GM21737 (cell line): ENCODE data around the gene LMO2.

Experiments used
- ATAC-seq: cut with Tn5 transposase; IDR thresholded peaks from one replicate; pipeline ENCODE4 v1.9.1; 2021; ENCODE audit warnings: mild to moderate bottlenecking, moderate library complexity; ENCODE audit not compliant: unreplicated experiment

Gene LMO2

GRCh38 chr11:33889821-33890378 lies 2.0 kb downstream of the LMO2 start:
- ATAC-seq = no peak

DNA sequence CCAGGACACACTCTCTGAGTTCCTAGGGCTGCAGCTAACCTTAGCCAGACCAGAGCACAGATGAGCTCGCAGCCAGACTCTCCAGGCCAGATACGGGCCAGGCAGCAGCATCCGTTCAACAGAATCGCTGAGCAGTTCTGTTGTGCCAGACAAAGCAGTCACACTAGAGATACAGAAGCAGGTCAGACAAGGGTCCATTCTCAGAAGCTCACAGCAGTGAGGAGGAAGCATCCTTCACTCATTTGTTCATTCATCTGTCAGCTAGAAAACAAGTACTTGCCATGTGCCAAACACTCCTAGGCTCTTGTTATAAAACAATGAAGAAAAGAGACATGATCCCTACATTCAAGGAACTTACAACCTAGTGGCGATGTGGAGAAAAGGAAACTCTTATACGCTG lies 2.6 kb downstream of the LMO2 start:
- no peak for ATAC-seq

GRCh38 chr11:33887886-33888285 lies 4.0 kb downstream of the LMO2 start:
- ATAC-seq = no peak

GRCh38 chr11:33885338-33886005 lies 6.4 kb downstream of the LMO2 start:
- no peak for ATAC-seq

- ATAC-seq = no peak
These were observed 7.3 kb downstream of the LMO2 start for GRCh38 chr11:33884601-33885000.

- ATAC-seq = no peak
These were observed 7.8 kb downstream of the LMO2 start for GRCh38 chr11:33884035-33884434.

DNA sequence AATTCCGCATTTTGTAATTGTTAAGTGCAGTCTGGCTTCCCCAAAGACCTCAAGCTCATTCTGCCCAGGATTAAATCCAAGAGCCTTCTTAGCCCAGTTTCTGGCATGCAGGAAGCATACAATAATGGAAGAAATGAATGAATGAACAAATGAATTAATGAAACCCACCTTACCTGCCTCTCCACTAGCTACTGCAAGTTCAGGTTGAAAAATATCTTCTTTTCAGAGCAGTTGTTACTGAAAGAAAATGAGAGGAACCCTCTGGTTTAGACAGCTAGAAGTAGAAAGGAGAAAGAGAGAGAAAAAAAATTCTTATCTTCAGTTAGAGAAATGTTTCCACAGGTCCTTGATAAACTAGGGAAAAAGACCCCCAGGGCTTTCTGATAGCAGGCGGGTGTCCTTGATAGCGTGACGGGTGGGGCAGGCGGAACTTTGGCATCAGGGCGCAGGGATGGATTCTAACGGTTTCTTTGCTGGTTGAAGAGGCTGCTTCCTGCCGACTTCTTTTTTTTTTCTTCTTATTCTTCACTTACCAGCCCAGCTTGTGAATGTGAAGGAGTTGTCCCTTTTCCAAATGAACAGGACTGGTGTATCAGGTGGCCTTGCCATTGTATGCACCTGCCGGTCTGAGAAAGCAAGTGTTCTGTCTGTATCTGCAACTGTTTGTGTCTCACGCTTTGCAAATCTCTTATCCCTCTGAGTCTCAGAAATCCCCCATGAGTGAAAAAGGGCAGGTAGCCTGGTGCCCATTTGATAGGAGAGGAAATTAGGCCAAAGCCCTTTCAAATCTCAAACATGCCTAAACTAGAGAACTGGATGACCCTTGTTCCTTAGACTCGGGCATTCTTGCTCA lies 10.0 kb downstream of the LMO2 start:
- no peak for ATAC-seq

GRCh38 chr11:33880979-33881378 lies 10.9 kb downstream of the LMO2 start:
- no peak for ATAC-seq

DNA sequence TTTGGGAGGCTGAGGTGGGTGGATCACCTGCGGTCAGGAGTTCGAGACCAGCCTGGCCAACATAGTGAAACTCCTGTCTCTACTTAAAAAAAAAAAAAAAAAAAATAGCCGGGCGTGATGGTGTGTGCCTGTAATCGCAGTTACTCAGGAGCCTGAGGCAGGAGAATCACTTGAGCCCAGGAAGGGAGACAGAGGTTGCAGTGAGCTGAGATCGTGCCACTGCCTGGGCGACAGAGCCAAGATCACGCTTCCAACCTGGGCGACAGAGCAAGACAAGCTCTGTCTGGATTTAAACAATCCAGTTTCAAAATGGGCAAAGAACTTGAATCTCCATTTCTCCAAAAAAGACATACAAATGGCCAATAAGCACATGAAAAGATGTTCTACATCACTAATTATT lies 12.5 kb downstream of the LMO2 start:
- no peak for ATAC-seq

DNA sequence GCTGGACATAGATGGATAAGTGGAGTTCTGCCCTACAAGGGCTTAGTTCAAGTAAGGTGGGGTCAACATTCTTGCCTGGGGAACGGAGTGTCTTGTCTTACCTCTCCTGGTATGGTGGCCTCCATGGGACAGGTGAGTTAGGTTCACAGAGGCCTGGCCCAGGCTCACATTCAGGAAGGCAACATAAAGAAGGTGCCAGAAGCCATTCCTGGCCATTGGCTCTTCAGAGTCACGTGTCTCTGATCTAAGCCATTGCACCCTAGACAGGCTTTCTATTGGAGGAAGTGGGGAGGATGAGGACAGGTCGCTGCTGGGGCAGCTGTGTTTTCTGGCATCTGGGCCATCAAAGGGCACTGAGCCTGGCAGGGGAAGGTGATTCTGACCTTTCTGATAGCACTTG lies 14.8 kb downstream of the LMO2 start:
- ATAC-seq = no peak

DNA sequence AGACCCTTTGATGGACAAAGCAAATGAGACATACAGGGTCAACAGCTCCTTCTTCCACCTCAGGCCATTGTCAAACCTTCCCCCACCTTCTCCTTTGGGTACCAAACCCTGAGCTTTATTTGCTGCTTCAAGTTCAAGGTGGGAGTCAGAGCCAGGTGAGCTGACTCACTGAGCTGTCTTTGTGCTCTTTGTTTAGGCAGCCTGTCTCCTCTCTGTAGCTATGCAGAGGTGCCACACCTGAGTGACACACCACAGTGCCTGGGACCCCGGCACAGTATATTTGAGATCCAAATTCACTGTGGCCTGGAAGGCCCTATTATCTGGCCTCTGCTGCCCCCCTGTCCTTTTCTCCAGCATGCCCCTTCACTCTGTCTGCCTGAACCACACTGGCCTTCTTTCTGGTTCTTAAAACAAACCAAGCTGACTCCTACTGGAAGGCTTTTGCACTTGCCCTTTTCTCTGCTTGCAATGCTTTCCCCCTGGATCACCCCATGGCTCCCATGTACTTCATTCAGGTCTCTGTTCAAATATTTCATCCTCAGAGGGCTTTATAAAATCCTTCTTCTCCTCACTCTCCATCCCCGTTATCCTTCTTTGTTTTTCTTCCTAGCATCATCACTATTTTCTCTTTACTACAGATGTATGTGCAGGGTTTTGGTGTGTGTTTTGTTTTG lies 16.1 kb downstream of the LMO2 start:
- ATAC-seq = no peak

- ATAC-seq = no peak
These were observed 16.9 kb downstream of the LMO2 start for GRCh38 chr11:33874910-33875490.

DNA sequence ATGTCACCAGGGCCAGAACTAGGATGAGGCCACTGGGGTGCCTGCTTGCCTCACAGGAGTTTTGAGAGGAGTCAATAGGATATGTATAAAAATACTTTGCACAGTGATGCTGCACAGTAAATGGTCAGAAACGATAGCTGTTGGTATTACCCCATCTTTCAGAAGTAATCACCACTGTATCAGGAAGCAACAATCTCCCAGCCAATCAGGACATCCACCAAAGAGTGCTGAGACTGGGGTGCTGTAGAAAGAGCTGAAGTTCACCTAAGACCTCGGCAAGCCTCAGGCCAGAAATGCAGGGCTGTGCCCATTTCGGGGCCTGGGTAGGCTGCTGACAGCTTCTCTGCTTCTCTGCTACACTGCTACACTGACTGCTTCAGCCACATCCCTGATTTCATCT lies 17.4 kb downstream of the LMO2 start:
- ATAC-seq = no peak

- ATAC-seq = no peak
These were observed 22.1 kb downstream of the LMO2 start for GRCh38 chr11:33869481-33870422.

DNA sequence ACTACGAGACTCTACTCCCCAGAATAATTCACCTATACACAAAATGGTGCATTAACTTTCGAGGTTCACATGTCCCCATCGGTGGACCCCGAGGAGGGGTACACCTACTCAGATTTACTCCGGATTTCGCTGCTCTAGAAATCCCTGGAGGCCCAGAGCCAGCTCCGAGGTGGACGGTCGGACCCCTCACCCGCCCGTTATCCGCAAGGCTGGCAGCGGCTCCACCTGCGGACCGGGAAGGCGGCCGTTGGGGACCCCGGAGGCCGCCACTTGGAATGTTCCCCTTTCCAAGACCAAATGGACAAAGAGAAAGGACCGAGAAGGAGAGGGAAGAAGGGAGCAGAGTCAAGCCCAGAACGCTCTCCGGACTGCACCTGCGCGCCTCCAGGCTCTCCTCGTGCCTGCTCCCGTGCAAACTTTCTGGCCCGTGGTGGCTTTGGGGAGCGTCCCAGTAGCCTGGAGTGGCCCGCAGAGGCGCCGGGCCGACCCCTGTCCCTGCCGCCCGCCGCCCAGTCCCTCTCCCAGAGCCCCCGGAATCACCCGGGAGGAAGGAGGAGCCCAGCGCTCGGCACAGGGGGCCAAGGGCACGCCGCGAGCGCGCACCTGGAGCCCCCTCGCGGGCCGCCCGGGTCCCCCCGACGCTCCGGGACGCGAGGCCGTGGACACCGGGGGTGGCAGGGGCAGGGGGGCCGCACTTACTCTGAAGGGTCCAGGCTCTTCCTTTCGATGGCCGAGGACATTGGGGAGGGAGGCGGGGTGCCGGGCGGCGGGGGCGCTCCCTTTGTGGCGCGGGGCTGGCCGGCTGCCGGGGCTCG lies 23.0 kb downstream of the LMO2 start:
- no peak for ATAC-seq

- no peak for ATAC-seq
These were observed 23.8 kb downstream of the LMO2 start for GRCh38 chr11:33867996-33868646.

- no peak for ATAC-seq
These were observed 24.3 kb downstream of the LMO2 start for GRCh38 chr11:33867561-33867960.

DNA sequence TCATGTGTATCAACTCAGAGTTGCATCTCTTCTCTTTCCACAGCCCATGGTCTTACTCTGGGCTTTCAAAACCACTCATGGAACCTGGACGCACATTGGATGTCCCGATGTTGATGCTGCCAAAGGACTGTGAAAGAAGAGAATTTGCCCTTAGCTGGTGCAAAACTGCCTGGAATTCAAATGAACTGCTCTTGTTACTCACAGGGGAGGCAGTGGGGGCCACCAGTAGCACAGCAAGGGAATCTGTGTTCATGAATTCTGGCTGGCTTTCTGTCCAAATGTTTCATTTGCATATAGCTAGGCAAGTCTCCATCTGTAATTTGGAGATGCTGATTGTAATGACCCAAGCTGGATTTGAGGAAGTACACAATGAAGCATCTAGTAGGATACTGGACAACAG lies 24.9 kb downstream of the LMO2 start:
- no peak for ATAC-seq

- ATAC-seq = no peak
These were observed 27.4 kb downstream of the LMO2 start for GRCh38 chr11:33864479-33864878.
